ENCODE measurements around the gene ZCWPW1.

Gene ZCWPW1

DNA sequence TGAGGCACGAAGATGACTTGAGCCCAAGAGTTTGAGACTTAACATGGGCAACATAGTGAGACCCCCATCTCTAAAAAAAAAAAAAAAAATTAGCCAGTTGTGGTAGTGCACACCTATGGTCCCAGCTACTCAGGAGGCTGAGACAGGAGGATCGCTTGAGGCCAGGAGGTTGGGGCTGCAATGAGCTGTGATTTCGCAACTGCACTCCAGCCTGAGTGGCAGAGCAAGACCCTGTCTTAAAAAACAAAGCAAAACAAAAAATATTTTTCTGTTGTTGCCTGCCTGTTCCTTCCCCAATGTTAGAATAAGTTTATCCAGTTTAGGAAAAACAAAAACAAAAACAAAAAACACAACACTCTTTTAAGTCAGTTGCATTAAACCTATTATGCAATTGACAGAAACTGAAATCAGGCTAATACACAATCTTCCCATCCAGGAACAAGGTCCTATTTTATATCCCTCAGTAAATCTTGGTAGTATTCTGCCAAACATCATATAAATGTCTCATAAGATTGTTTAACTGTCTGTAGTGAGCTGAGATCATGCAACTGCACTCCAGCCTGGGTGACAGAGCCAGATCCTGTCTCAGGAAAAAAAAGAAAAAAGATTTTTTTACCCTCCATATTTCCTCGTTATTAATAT is 50.3 kb downstream of the ZCWPW1 start:
- TF ChIP-seq, protein P1, sequence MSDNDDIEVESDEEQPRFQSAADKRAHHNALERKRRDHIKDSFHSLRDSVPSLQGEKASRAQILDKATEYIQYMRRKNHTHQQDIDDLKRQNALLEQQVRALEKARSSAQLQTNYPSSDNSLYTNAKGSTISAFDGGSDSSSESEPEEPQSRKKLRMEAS (IDR thresholded peaks at IDR 0.05; ENCODE audit: low read depth, low read length), result no peak
- TF ChIP-seq, protein P2, sequence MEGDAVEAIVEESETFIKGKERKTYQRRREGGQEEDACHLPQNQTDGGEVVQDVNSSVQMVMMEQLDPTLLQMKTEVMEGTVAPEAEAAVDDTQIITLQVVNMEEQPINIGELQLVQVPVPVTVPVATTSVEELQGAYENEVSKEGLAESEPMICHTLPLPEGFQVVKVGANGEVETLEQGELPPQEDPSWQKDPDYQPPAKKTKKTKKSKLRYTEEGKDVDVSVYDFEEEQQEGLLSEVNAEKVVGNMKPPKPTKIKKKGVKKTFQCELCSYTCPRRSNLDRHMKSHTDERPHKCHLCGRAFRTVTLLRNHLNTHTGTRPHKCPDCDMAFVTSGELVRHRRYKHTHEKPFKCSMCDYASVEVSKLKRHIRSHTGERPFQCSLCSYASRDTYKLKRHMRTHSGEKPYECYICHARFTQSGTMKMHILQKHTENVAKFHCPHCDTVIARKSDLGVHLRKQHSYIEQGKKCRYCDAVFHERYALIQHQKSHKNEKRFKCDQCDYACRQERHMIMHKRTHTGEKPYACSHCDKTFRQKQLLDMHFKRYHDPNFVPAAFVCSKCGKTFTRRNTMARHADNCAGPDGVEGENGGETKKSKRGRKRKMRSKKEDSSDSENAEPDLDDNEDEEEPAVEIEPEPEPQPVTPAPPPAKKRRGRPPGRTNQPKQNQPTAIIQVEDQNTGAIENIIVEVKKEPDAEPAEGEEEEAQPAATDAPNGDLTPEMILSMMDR (IDR thresholded peaks at IDR 0.05; ENCODE audit: low read depth, low read length), result no peak
- no peak for TF ChIP-seq POLR2A (IDR thresholded peaks at IDR 0.05; ENCODE audit: extremely low read depth, insufficient read length)
- H3K4me3 ChIP-seq (ENCODE audit: low read depth, low read length), result no peak overlapping the region
- DNase-seq (ENCODE audit: low read depth), result no peak

DNA sequence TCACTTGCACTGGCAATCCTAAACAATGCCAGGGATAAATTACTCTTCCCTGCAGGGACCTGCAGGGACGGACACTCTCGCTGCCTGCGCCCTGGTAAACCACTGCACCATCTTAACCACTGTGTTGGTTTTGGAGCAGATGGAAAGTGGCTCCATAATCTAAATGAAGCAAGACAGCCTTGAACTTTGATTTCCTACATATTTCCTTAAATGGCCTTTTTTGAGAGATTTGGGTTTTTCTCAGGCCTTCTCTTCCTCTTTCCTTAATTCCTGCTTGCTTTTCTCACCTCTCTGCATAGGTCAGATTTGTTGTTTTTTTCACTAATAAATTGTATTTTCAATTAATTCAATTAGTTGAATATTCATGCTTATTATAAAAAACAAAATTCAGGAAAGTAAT is 52.4 kb downstream of the ZCWPW1 start:
- no peak for DNase-seq (ENCODE audit: low read depth)
- TF ChIP-seq, protein P1 (IDR thresholded peaks at IDR 0.05; ENCODE audit: low read depth, low read length), result no peak
- TF ChIP-seq, protein P2 (IDR thresholded peaks at IDR 0.05; ENCODE audit: low read depth, low read length), result no peak
- TF ChIP-seq MYC (IDR thresholded peaks at IDR 0.05; ENCODE audit: low read depth, low read length) (no peak), POLR2A (IDR thresholded peaks at IDR 0.05; ENCODE audit: extremely low read depth, insufficient read length) (no peak)
- no peak overlapping the region for H3K4me3 ChIP-seq (ENCODE audit: low read depth, low read length)

DNA sequence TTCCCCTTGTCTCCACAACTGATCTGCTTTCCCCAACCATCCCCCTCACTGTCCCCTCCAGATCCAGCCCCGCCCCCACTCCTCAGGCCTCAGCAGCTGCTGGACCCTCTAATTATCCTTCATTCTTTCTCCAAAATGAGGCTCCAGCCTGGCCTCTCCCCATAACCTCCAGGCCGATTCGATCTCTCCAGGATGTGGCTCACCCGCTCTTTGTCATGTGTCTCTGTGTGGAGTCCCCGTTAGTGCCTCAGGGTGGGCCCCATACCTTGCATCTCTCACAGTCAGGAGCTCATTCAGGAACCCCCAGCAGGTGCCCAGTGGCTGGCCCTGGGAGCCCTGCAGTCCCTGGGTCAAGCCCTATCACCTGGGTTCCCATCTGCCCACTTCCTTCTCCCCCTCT is 53.9 kb downstream of the ZCWPW1 start:
- TF ChIP-seq, protein P1 (IDR thresholded peaks at IDR 0.05; ENCODE audit: low read depth, low read length), result no peak
- TF ChIP-seq POLR2A (IDR thresholded peaks at IDR 0.05; ENCODE audit: extremely low read depth, insufficient read length) (no peak), MYC (IDR thresholded peaks at IDR 0.05; ENCODE audit: low read depth, low read length) (no peak)
- TF ChIP-seq, protein P2 (IDR thresholded peaks at IDR 0.05; ENCODE audit: low read depth, low read length), result no peak
- no peak overlapping the region for H3K4me3 ChIP-seq (ENCODE audit: low read depth, low read length)

DNA sequence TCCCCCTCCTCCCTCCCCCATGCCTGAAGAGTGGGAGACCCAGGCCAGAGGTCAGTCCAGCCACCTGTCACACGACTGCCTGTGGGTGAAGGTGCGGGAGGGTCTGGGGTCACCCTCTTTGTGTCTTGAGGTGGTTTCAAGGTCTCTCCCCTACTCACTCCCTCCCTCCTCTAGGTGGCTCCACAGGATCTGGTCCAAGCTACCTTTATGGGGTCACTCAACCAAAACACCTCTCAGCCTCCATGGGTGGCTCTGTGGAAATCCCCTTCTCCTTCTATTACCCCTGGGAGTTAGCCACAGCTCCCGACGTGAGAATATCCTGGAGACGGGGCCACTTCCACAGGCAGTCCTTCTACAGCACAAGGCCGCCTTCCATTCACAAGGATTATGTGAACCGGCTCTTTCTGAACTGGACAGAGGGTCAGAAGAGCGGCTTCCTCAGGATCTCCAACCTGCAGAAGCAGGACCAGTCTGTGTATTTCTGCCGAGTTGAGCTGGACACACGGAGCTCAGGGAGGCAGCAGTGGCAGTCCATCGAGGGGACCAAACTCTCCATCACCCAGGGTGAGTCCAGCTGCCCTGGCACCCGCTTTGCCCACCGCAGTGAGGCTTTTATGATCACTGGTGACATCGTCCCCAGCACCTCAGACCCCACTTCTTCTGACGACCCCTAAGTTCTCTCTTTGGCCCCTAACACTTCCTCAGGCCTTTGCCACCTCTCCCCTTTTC is 54.5 kb downstream of the ZCWPW1 start:
- peak; percentile 65 for DNase-seq (ENCODE audit: low read depth)
- peak overlapping the region; percentile 56 for H3K4me3 ChIP-seq (ENCODE audit: low read depth, low read length)
- TF ChIP-seq, protein P2 (IDR thresholded peaks at IDR 0.05; ENCODE audit: low read depth, low read length), result peak; percentile 39

More for the DNA sequence above, 53.9 kb downstream of the ZCWPW1 start:
- no peak for DNase-seq (ENCODE audit: low read depth)

DNA sequence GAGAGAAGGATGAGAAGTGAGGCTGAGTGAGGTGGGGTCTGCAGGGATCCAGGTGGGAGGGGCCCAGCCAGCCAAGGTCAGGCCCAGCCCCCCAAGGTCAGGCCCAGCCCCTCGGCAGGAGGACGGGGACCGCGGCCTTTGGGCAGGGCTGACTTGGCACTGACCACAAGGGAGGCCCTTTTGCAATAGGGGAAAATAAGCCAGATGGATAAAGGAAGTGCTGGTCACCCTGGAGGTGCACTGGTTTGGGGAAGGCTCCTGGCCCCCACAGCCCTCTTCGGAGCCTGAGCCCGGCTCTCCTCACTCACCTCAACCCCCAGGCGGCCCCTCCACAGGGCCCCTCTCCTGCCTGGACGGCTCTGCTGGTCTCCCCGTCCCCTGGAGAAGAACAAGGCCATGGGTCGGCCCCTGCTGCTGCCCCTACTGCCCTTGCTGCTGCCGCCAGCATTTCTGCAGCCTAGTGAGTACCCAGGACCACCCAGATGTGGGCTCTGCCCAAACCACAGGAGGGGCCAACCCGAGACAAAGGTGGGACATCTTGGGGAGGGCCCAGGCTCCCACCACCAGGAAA is 55.2 kb downstream of the ZCWPW1 start, which contains the start of gene PILRA:
Gene PILRA, plus strand, starts transcription at position 227 of the 571 bp plus-strand sequence. Its CDS starts 170 bp downstream, at position 397.
- peak within 1 kb of the TSS; percentile 56 for H3K4me3 ChIP-seq (ENCODE audit: low read depth, low read length)
- TF ChIP-seq, protein P2 (IDR thresholded peaks at IDR 0.05; ENCODE audit: low read depth, low read length), result no peak

More for the DNA sequence above, 55.2 kb downstream of the ZCWPW1 start, which contains the start of gene PILRA:
- DNase-seq (ENCODE audit: low read depth), result peak; percentile 81
